ENCODE results near the gene SARDH. TPM values are rescaled to one million over a fixed set of nuclear protein-coding genes. Genes with fewer than 3 reads are reported as not detected.

Gene SARDH
- total RNA-seq (2013), result 0.12 TPM
- not detected for polyA plus RNA-seq
- 0.32 TPM in 1 of 2 replicates, not detected in the other for polyA minus RNA-seq
- 0.06 to 4.6 (median 0.31) reads per million in 11 experiments for total RNA-seq

GRCh38 chr9:133737774-133738639 is at the start of gene SARDH:
SARDH (minus strand) TSS chr9:133738352; CDS start chr9:133734173, 4,179 bp downstream.
- H3K4me3 Mint-ChIP-seq, result peak within 1 kb of the TSS; percentile 48 to 68
- 7% methylated on average over 19 of the region's 25 CpGs for WGBS (ENCODE audit: insufficient coverage)
- Histone ChIP-seq H3K27ac (ENCODE audit: low read depth in 1 of 2, low read length in 2 of 2) (no peak within 1 kb of the TSS), H3K4me2 (replicated peaks; ENCODE audit: extremely low read depth, low read length, poor library complexity, severe bottlenecking) (peak within 1 kb of the TSS; percentile 69), H3K36me3 (replicated peaks in 1 of 2; ENCODE audit: control insufficient read depth in 1 of 2, insufficient read depth in 2 of 2, low read length in 2 of 2) (no peaks in the 10 kb centered on the region), H3K9me3 (replicated peaks in 1 of 2; ENCODE audit: control insufficient read depth in 1 of 2, insufficient read depth in 1 of 2, low read length in 2 of 2) (no peaks in the 10 kb centered on the region), H2AFZ (ENCODE audit: insufficient read depth, low read depth, low read length, poor library complexity, severe bottlenecking) (peak within 1 kb of the TSS; percentile 81), H4K20me1 (ENCODE audit: insufficient read depth, low read length) (no peaks in the 10 kb centered on the region), H3K4me1 (ENCODE audit: control insufficient read depth in 1 of 2, insufficient read depth in 2 of 2, low read length in 2 of 2) (peaks cover 6 to 8% of the 10 kb centered on the region in 2 donors), H3K79me2 (ENCODE audit: insufficient read depth, low read length) (no peaks in the 10 kb centered on the region), H3K27me3 (ENCODE audit: control insufficient read depth in 2 of 2, insufficient read depth in 2 of 2, low read length in 2 of 2) (no peaks in the 10 kb centered on the region), H3K9ac (ENCODE audit: insufficient read depth, low read length, poor library complexity, severe bottlenecking) (peak within 1 kb of the TSS; percentile 46), H3K4me3 (replicated peaks in 1 of 3; ENCODE audit: low read depth in 2 of 3, low read length in 3 of 3) (peak within 1 kb of the TSS; percentile 7 to 68 (median 37))
- TF ChIP-seq, protein P1, sequence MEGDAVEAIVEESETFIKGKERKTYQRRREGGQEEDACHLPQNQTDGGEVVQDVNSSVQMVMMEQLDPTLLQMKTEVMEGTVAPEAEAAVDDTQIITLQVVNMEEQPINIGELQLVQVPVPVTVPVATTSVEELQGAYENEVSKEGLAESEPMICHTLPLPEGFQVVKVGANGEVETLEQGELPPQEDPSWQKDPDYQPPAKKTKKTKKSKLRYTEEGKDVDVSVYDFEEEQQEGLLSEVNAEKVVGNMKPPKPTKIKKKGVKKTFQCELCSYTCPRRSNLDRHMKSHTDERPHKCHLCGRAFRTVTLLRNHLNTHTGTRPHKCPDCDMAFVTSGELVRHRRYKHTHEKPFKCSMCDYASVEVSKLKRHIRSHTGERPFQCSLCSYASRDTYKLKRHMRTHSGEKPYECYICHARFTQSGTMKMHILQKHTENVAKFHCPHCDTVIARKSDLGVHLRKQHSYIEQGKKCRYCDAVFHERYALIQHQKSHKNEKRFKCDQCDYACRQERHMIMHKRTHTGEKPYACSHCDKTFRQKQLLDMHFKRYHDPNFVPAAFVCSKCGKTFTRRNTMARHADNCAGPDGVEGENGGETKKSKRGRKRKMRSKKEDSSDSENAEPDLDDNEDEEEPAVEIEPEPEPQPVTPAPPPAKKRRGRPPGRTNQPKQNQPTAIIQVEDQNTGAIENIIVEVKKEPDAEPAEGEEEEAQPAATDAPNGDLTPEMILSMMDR (IDR thresholded peaks at IDR 0.05), result no peak
- intact Hi-C loops (cut with micrococcal nuclease), result no loop called here
- no peak for DNase-seq
- H3K27ac Mint-ChIP-seq, result peak within 1 kb of the TSS in 1 of 7 donors; percentile 54
- no peaks in the 10 kb centered on the region for H3K36me3 Mint-ChIP-seq
- H3K4me1 Mint-ChIP-seq, result peaks cover 7% of the 10 kb centered on the region
- peaks cover 1 to 6% (median 2%) of the 10 kb centered on the region in 3 donors for H3K27me3 Mint-ChIP-seq (ENCODE audit: low read depth in 3 of 3)
- H3K9me3 Mint-ChIP-seq, result peaks cover 0 to 2% (median 0%) of the 10 kb centered on the region in 7 donors

DNA sequence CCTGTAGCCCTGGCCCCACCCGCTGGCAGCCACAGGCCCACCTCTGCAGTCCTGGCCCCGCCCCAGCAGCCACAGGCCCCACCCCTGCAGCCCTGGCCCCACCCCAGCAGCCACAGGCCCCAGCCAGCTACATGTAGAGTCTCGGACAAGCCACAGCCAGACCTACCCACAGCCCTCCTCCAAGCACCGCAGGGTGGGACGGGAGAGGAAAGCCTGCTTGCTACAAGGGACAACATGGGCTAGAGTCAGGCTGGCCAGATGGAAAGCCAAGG is 49.5 kb upstream of the SARDH start:
- peak overlapping the region; percentile 73 to 84 for H3K27ac ChIP-seq (ENCODE audit: low read depth in 1 of 2, low read length in 2 of 2)
- peaks cover 71% of the 10 kb centered on the region for H3K4me1 Mint-ChIP-seq

More for the DNA sequence above, 49.5 kb upstream of the SARDH start:
- peaks cover 3 to 11% (median 5%) of the 10 kb centered on the region in 3 donors for H3K27me3 Mint-ChIP-seq (ENCODE audit: low read depth in 3 of 3)
- 0% methylated on average over 4 of the region's 5 CpGs for whole genome bisulfite sequencing (ENCODE audit: insufficient coverage)
- Histone ChIP-seq H2AFZ (ENCODE audit: insufficient read depth, low read depth, low read length, poor library complexity, severe bottlenecking) (no peak overlapping the region), H3K36me3 (replicated peaks in 1 of 2; ENCODE audit: control insufficient read depth in 1 of 2, insufficient read depth in 2 of 2, low read length in 2 of 2) (peaks cover 8 to 42% of the 10 kb centered on the region in 2 donors), H3K4me1 (ENCODE audit: control insufficient read depth in 1 of 2, insufficient read depth in 2 of 2, low read length in 2 of 2) (peaks cover 53 to 69% of the 10 kb centered on the region in 2 donors), H3K79me2 (ENCODE audit: insufficient read depth, low read length) (no peaks in the 10 kb centered on the region), H4K20me1 (ENCODE audit: insufficient read depth, low read length) (no peaks in the 10 kb centered on the region), H3K4me3 (replicated peaks in 1 of 3; ENCODE audit: low read depth in 2 of 3, low read length in 3 of 3) (peak overlapping the region in 1 of 3 experiments; percentile 69), H3K27me3 (ENCODE audit: control insufficient read depth in 2 of 2, insufficient read depth in 2 of 2, low read length in 2 of 2) (no peaks in the 10 kb centered on the region), H3K4me2 (replicated peaks; ENCODE audit: extremely low read depth, low read length, poor library complexity, severe bottlenecking) (peak overlapping the region; percentile 81), H3K9ac (ENCODE audit: insufficient read depth, low read length, poor library complexity, severe bottlenecking) (no peak overlapping the region), H3K9me3 (replicated peaks in 1 of 2; ENCODE audit: control insufficient read depth in 1 of 2, insufficient read depth in 1 of 2, low read length in 2 of 2) (no peaks in the 10 kb centered on the region)
- intact Hi-C loops (cut with micrococcal nuclease), result no loop called here
- peak in 2 of 3 donors; percentile 10 to 25 for DNase-seq
- H3K9me3 Mint-ChIP-seq, result peaks cover 0 to 3% (median 0%) of the 10 kb centered on the region in 7 donors
- peaks cover 45 to 61% of the 10 kb centered on the region in 2 donors for H3K36me3 Mint-ChIP-seq
- TF ChIP-seq, protein P1 (IDR thresholded peaks at IDR 0.05), result no peak
- no peak overlapping the region for H3K4me3 Mint-ChIP-seq
- H3K27ac Mint-ChIP-seq, result peak overlapping the region; percentile 66 to 95 (median 91)
